ENCODE results near the gene MCU.

Gene MCU

DNA sequence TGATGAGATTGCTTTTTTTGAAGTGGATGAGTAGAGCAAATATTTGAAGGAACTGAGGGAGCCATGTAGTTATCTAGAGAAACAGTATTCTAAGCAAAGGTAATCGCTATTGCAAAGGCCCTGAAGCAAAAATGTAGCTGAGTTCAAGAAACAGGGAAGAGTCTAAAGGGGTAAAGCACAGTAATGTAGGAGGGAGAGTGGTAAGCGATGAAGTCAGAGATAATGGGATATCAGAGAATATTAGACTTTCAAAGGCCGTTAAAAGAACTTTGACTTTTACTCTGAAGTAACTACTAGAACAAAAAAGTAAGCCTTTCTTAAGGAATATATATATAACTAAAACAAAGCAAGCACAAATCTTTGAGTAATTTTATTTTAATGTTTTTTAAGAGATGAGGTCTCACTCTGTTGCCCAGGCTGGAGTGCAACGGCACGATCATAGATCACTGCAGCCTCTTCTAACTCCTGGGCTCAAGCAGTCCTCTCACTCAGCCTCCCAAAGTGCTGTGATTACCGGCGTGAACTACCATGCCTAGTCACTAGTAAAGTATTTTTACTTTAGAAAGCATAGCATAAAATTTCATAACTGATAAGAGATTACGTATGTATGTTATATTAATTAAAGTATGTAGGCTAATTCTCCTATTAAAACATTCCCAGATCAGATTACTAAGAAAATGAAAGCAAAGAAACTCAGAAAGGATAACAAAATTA is 139.9 kb downstream of the MCU start:
- 0 out of 2 replicates have a peak, but pooled peaks cover 10% of the 10 kb centered on the region for H3K36me3 ChIP-seq (ENCODE audit: insufficient read depth, low read depth, low read length)
- peaks cover 27% of the 10 kb centered on the region for H3K4me1 ChIP-seq (ENCODE audit: insufficient read depth, low read length)
- no peaks in the 10 kb centered on the region for H3K27me3 ChIP-seq (ENCODE audit: insufficient read depth, low read length)
- H3K4me3 ChIP-seq (ENCODE audit: low read length), result no peak overlapping the region
- H3K27ac ChIP-seq (ENCODE audit: low read length), result no peak overlapping the region
- no peaks in the 10 kb centered on the region for H3K9me3 ChIP-seq (ENCODE audit: insufficient read depth, low read depth, low read length)
- H3K9ac ChIP-seq (ENCODE audit: low read depth, low read length), result no peak overlapping the region

DNA sequence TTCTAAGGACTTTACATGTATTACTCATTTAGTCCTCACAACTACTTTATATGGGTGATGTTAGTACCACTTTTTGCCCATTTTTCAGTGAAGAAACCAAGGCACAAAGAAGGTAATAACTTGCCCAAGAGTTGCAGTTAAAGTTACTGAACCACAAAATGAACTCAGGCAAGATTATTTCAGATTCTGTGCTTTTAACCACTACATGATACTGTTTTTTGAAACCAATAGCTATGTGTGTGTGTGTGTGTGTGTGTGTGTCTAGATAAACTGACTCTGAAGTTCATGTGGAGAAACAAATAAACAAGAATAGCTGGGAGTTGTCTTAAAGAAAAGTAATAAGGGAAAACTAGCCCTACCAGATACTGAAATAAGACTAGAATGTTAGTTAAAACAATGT is 140.8 kb downstream of the MCU start:
- Histone ChIP-seq H3K4me1 (ENCODE audit: insufficient read depth, low read length) (peaks cover 22% of the 10 kb centered on the region), H3K27me3 (ENCODE audit: insufficient read depth, low read length) (no peaks in the 10 kb centered on the region), H3K4me3 (ENCODE audit: low read length) (no peak overlapping the region), H3K36me3 (ENCODE audit: insufficient read depth, low read depth, low read length) (0 out of 2 replicates have a peak, but pooled peaks cover 10% of the 10 kb centered on the region), H3K27ac (ENCODE audit: low read length) (no peak overlapping the region), H3K9me3 (ENCODE audit: insufficient read depth, low read depth, low read length) (no peaks in the 10 kb centered on the region), H3K9ac (ENCODE audit: low read depth, low read length) (no peak overlapping the region)

DNA sequence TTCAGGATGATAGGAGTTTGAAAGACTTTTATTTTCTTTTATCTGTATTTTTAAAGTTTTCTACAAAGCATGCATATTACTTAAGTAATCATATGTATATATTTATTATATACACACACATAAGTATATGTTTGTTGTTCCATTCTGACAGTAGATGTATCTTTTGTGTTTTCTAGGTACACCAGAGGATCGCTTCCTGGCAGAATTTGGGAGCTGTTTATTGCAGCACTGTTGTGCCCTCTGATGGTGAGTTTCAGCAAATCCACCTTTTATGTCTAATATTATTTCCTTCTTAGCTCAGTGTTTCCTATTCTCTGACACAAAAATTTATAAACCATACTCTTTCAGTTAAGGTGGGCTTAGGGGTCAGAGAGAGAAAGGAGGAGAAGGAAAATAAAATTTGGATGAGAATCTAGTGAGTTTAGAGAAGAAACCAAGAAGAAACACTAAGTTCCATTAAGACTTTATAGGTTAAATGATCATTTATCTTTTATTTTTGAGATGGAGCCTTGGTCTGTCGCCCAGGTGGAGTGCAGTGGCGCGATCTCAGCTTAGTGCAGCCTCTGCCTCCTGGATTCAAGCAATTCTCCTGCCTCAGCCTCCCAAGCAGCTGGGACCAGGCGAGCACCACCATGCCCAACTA is 142.4 kb downstream of the MCU start:
- Histone ChIP-seq H3K36me3 (ENCODE audit: insufficient read depth, low read depth, low read length) (0 out of 2 replicates have a peak, but pooled peaks cover 10% of the 10 kb centered on the region), H3K27me3 (ENCODE audit: insufficient read depth, low read length) (no peaks in the 10 kb centered on the region), H3K4me1 (ENCODE audit: insufficient read depth, low read length) (peaks cover 14% of the 10 kb centered on the region), H3K9me3 (ENCODE audit: insufficient read depth, low read depth, low read length) (no peaks in the 10 kb centered on the region), H3K27ac (ENCODE audit: low read length) (no peak overlapping the region), H3K4me3 (ENCODE audit: low read length) (no peak overlapping the region), H3K9ac (ENCODE audit: low read depth, low read length) (no peak overlapping the region)

DNA sequence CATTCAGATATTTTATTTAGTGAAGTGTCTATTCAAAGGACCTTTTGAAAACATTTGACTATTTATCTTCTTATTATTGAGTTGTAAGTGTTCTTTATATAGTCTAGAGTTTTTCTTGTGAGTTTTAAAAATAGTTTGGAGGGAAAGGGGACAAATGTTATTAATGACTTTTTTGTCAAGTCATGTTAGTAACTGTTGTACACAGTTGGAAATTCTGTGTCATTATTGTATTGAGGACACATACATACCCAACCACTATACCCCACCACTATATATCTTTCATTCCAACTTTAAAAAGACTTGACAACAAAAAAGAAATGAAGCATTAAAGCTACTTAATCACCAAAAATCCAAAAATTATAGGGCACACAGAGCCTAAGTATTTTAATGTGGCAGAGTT is 148.4 kb downstream of the MCU start:
- no peak overlapping the region for H3K9ac ChIP-seq (ENCODE audit: low read depth, low read length)
- H3K9me3 ChIP-seq (ENCODE audit: insufficient read depth, low read depth, low read length), result no peaks in the 10 kb centered on the region
- H3K4me3 ChIP-seq (ENCODE audit: low read length), result no peak overlapping the region
- no peak overlapping the region for H3K27ac ChIP-seq (ENCODE audit: low read length)
- 0 out of 2 replicates have a peak, but pooled peaks cover 5% of the 10 kb centered on the region for H3K36me3 ChIP-seq (ENCODE audit: insufficient read depth, low read depth, low read length)
- H3K4me1 ChIP-seq (ENCODE audit: insufficient read depth, low read length), result no peaks in the 10 kb centered on the region
- H3K27me3 ChIP-seq (ENCODE audit: insufficient read depth, low read length), result no peaks in the 10 kb centered on the region

DNA sequence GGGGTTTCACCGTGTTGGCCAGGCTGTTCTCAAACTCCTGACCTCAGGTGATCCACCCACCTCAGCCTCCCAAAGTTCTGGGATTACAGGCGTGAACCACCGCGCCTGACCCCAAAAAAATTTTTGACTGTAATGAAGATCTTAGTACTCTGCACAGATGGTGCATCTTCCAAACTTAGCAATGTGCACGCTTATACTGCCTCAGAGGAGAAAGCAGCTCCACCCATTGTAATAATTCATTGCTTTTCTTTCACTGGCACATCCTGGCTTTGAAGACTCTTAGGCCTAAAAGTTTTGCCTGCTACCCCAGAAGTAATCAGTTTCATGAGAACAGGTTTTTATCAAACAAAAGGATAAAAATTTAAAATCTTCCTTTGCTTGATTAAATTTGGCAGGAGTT is 149.5 kb downstream of the MCU start:
- no peaks in the 10 kb centered on the region for H3K4me1 ChIP-seq (ENCODE audit: insufficient read depth, low read length)
- H3K36me3 ChIP-seq (ENCODE audit: insufficient read depth, low read depth, low read length), result no peaks in the 10 kb centered on the region
- H3K4me3 ChIP-seq (ENCODE audit: low read length), result no peak overlapping the region
- H3K9me3 ChIP-seq (ENCODE audit: insufficient read depth, low read depth, low read length), result no peaks in the 10 kb centered on the region
- no peak overlapping the region for H3K9ac ChIP-seq (ENCODE audit: low read depth, low read length)
- no peak overlapping the region for H3K27ac ChIP-seq (ENCODE audit: low read length)
- H3K27me3 ChIP-seq (ENCODE audit: insufficient read depth, low read length), result no peaks in the 10 kb centered on the region

DNA sequence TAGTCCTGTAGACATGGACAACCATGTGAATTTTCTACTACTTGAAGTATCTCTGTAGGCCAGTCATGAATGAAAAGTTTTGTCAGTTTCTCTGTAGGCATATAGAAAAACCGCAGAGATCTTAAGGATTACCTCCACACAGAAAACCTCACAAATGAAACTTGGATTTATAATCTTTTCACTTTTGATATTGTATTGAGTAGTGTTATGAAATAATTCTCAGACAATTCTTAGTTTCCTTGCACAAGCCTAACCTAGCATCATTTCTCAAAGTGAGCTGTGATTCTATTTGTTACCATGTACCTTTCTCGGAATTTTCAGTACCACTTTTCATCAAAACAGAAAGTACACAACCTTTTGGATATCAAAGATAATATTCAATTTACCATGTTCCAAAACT is 150.2 kb downstream of the MCU start:
- Histone ChIP-seq H3K4me1 (ENCODE audit: insufficient read depth, low read length) (no peaks in the 10 kb centered on the region), H3K9ac (ENCODE audit: low read depth, low read length) (no peak overlapping the region), H3K27me3 (ENCODE audit: insufficient read depth, low read length) (no peaks in the 10 kb centered on the region), H3K9me3 (ENCODE audit: insufficient read depth, low read depth, low read length) (no peaks in the 10 kb centered on the region), H3K36me3 (ENCODE audit: insufficient read depth, low read depth, low read length) (no peaks in the 10 kb centered on the region), H3K27ac (ENCODE audit: low read length) (no peak overlapping the region), H3K4me3 (ENCODE audit: low read length) (no peak overlapping the region)

DNA sequence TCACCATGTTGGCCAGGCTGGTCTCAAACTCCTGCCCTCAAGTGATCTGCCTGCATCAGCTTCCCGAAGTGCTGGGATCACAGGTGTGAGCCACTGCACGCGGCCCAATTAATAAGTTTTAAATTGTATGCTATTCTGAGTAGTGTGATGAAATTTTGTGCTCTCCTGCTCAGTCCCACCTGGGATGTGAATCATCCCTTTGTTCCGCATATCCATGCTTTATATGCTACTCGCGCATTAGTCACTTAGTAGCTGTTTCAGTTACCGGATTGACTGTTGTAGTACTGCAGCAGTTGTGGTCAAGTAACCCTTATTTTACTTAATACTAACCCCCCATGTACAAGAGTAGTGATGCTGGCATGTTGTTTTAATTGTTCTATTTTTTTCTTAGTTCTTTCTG is 154.3 kb downstream of the MCU start:
- H3K36me3 ChIP-seq (ENCODE audit: insufficient read depth, low read depth, low read length), result no peaks in the 10 kb centered on the region
- H3K27ac ChIP-seq (ENCODE audit: low read length), result no peak overlapping the region
- no peaks in the 10 kb centered on the region for H3K27me3 ChIP-seq (ENCODE audit: insufficient read depth, low read length)
- peaks cover 5% of the 10 kb centered on the region; the same call in 1 of the 2 replicates for H3K9me3 ChIP-seq (ENCODE audit: insufficient read depth, low read depth, low read length)
- H3K4me3 ChIP-seq (ENCODE audit: low read length), result no peak overlapping the region
- no peak overlapping the region for H3K9ac ChIP-seq (ENCODE audit: low read depth, low read length)
- no peaks in the 10 kb centered on the region for H3K4me1 ChIP-seq (ENCODE audit: insufficient read depth, low read length)

DNA sequence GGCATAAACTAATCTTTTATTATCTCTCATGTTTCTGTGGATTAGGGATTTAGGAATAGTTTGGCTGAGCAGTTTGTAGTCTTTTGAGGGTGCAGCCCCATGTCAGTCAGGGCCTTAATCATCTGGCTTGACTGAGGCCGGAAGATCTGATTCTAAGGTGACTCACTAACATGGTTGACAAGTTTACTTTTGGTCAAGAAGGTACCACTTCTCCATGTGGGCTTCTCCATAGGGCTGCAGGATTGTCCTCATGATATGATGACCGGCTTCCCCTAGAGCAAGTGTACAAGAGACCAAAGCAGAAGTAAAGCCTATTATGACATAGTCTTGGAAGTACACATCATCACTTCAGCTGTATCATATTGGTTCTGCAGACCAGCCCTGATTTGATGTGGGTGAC is 155.7 kb downstream of the MCU start:
- no peaks in the 10 kb centered on the region for H3K36me3 ChIP-seq (ENCODE audit: insufficient read depth, low read depth, low read length)

DNA sequence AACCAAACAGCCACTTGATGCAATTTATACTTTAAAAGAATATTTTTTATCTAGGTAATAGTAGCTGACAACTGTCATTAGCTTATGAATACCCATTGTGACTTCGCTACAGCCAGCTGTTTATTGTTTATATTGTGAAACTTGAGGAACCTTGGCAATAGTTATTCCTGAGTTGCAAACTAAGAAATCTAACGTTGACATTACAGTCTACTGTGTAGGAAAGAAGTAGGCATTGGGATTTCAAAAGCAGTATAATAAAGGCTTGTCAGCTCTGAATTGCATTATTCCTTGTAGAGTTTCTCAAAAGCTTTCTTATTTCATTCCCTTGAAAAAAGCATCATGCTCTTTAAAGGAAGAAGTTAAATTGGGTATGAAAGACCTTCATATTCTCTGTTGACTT is 158.9 kb downstream of the MCU start:
- Histone ChIP-seq H3K9ac (ENCODE audit: low read depth, low read length) (no peak overlapping the region), H3K4me3 (ENCODE audit: low read length) (no peak overlapping the region), H3K4me1 (ENCODE audit: insufficient read depth, low read length) (no peaks in the 10 kb centered on the region; the same call in 1 of the 2 replicates), H3K27ac (ENCODE audit: low read length) (no peak overlapping the region), H3K9me3 (ENCODE audit: insufficient read depth, low read depth, low read length) (peaks cover 9% of the 10 kb centered on the region), H3K27me3 (ENCODE audit: insufficient read depth, low read length) (no peaks in the 10 kb centered on the region), H3K36me3 (ENCODE audit: insufficient read depth, low read depth, low read length) (no peaks in the 10 kb centered on the region)

More for the DNA sequence above, 155.7 kb downstream of the MCU start:
- Histone ChIP-seq H3K27me3 (ENCODE audit: insufficient read depth, low read length) (no peaks in the 10 kb centered on the region), H3K4me3 (ENCODE audit: low read length) (no peak overlapping the region), H3K4me1 (ENCODE audit: insufficient read depth, low read length) (no peaks in the 10 kb centered on the region; the same call in 1 of the 2 replicates), H3K9ac (ENCODE audit: low read depth, low read length) (no peak overlapping the region), H3K27ac (ENCODE audit: low read length) (no peak overlapping the region), H3K9me3 (ENCODE audit: insufficient read depth, low read depth, low read length) (peaks cover 9% of the 10 kb centered on the region)

DNA sequence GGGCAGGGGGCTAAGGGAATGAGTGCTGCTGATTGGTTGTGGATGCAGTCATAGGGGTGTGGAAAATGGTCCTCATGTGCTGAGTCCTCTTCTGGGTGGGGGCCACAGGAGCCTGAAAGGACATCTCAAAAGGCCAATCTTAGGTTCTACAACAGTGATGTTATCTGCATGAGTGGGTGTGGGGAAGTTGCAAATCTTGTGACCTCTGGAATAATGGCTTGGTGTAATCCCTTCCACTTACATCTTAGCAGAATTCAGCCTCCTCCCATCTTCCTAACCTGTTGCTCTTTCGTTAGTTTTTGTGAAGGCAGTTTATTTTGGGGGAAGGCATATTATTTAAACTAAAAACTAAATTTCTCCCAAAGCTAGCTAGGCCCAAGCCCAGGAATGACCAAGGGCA is 159.6 kb downstream of the MCU start:
- Histone ChIP-seq H3K4me3 (ENCODE audit: low read length) (no peak overlapping the region), H3K9ac (ENCODE audit: low read depth, low read length) (no peak overlapping the region), H3K9me3 (ENCODE audit: insufficient read depth, low read depth, low read length) (peaks cover 9% of the 10 kb centered on the region), H3K27me3 (ENCODE audit: insufficient read depth, low read length) (no peaks in the 10 kb centered on the region), H3K36me3 (ENCODE audit: insufficient read depth, low read depth, low read length) (no peaks in the 10 kb centered on the region), H3K27ac (ENCODE audit: low read length) (no peak overlapping the region), H3K4me1 (ENCODE audit: insufficient read depth, low read length) (no peaks in the 10 kb centered on the region; the same call in 1 of the 2 replicates)

DNA sequence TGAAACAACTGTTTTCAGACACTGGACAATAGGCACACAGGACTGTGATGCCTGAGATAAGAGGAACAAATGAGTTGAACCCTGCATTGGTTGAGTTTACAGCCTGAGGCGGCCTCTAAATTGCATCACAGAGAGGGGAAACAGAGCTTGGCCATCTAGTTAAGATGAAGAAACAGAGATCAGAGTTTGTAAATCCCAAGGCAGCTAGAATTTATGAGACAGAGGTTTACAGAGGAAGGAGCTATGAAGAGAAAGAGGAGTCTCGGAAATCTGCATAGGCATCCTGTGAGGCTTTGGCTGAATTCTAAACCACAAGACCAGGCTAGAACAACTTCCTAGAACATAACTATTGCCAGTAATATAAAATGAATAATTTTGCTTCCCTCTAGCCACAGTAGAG is 160.6 kb downstream of the MCU start:
- H3K4me3 ChIP-seq (ENCODE audit: low read length), result no peak overlapping the region
- H3K27me3 ChIP-seq (ENCODE audit: insufficient read depth, low read length), result no peaks in the 10 kb centered on the region
- no peak overlapping the region for H3K27ac ChIP-seq (ENCODE audit: low read length)
- peaks cover 9% of the 10 kb centered on the region for H3K9me3 ChIP-seq (ENCODE audit: insufficient read depth, low read depth, low read length)
- H3K4me1 ChIP-seq (ENCODE audit: insufficient read depth, low read length), result no peaks in the 10 kb centered on the region; the same call in 1 of the 2 replicates
- no peaks in the 10 kb centered on the region for H3K36me3 ChIP-seq (ENCODE audit: insufficient read depth, low read depth, low read length)
- no peak overlapping the region for H3K9ac ChIP-seq (ENCODE audit: low read depth, low read length)

DNA sequence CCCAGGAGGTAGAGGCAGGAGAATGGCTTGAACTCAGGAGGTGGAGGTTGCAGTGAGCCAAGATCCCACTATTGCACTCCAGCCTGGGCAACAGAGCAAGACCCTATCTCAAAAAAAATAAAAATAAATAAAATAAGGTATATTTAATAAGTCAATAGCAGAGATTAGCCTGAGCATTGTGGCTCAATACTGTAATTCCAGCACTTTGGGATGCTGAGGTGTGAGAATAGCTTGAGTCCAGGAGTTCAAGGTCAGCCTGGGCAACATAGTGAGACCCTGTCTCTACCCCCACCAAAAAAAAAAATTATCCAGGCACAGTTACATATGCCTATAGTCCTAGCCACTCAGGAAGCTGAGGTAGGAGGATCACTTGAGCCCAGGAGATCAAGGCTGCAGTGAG is 163.2 kb downstream of the MCU start:
- Histone ChIP-seq H3K27me3 (ENCODE audit: insufficient read depth, low read length) (no peaks in the 10 kb centered on the region), H3K9me3 (ENCODE audit: insufficient read depth, low read depth, low read length) (peaks cover 9% of the 10 kb centered on the region), H3K4me1 (ENCODE audit: insufficient read depth, low read length) (no peaks in the 10 kb centered on the region; the same call in 1 of the 2 replicates), H3K9ac (ENCODE audit: low read depth, low read length) (no peak overlapping the region), H3K27ac (ENCODE audit: low read length) (no peak overlapping the region), H3K4me3 (ENCODE audit: low read length) (no peak overlapping the region), H3K36me3 (ENCODE audit: insufficient read depth, low read depth, low read length) (peaks cover 9% of the 10 kb centered on the region; the same call in 1 of the 2 replicates)

Measured in iPS-20b (cell line).